Measurements from ENCODE around the gene CLEC9A.
"Not testable (repeated sequence)": the region's sequence is repeated elsewhere in the genome, so short reads cannot be mapped to it uniquely, and the experiment has no call there.

The CLEC9A gene

GRCh38 chr12:10030446-10030845 is at the start of gene CLEC9A:
Gene CLEC9A (plus strand): TSS chr12:10030682. CDS start chr12:10052688, 22,006 bp downstream.
- no peak for DNase-seq (ENCODE audit: low read depth)

- no peak for DNase-seq (ENCODE audit: low read depth)
Measured at GRCh38 chr12:9991876-9992275, 38.6 kb upstream of the CLEC9A start.

- DNase-seq (ENCODE audit: low read depth), result no peak
Measured at GRCh38 chr12:9992296-9992695, 38.2 kb upstream of the CLEC9A start.

GRCh38 chr12:9999016-9999415 is 31.5 kb upstream of the CLEC9A start, which contains the start of gene CLEC1B:
Gene CLEC1B (minus strand): TSS chr12:9999121. CDS start chr12:9999100, 21 bp downstream.
- DNase-seq (ENCODE audit: low read depth), result no peak

GRCh38 chr12:10001171-10001776 is 29.2 kb upstream of the CLEC9A start:
- DNase-seq (ENCODE audit: low read depth), result no peak

GRCh38 chr12:10012630-10013330 is 17.7 kb upstream of the CLEC9A start:
- no peak for DNase-seq (ENCODE audit: low read depth)

- no peak for DNase-seq (ENCODE audit: low read depth)
Measured at GRCh38 chr12:10015450-10015849, 15.0 kb upstream of the CLEC9A start.

- no peak for DNase-seq (ENCODE audit: low read depth)
Measured at GRCh38 chr12:10016881-10017280, 13.6 kb upstream of the CLEC9A start.

- no peak for DNase-seq (ENCODE audit: low read depth)
Measured at GRCh38 chr12:10018386-10018785, 12.1 kb upstream of the CLEC9A start.

- no peak for DNase-seq (ENCODE audit: low read depth)
Measured at GRCh38 chr12:10021342-10021741, 9.1 kb upstream of the CLEC9A start.

GRCh38 chr12:10025236-10025635 is 5.2 kb upstream of the CLEC9A start:
- no peak for DNase-seq (ENCODE audit: low read depth)

- not testable (repeated sequence) for DNase-seq (ENCODE audit: low read depth)
Measured at GRCh38 chr12:10026666-10027065, 3.8 kb upstream of the CLEC9A start.

GRCh38 chr12:10027311-10027710 is 3.2 kb upstream of the CLEC9A start:
- no peak for DNase-seq (ENCODE audit: low read depth)

- DNase-seq (ENCODE audit: low read depth), result no peak
Measured at GRCh38 chr12:10027721-10028120, 2.8 kb upstream of the CLEC9A start.

- DNase-seq (ENCODE audit: low read depth), result no peak
Measured at GRCh38 chr12:10031321-10031720, 839 bp downstream of the CLEC9A start.

- DNase-seq (ENCODE audit: low read depth), result no peak
Measured at GRCh38 chr12:10031771-10032175, 1.3 kb downstream of the CLEC9A start.

GRCh38 chr12:10033783-10034545 is 3.5 kb downstream of the CLEC9A start:
- DNase-seq (ENCODE audit: low read depth), result no peak

GRCh38 chr12:10042167-10042566 is 11.7 kb downstream of the CLEC9A start:
- no peak for DNase-seq (ENCODE audit: low read depth)

GRCh38 chr12:10048526-10048925 is 18.0 kb downstream of the CLEC9A start:
- no peak for DNase-seq (ENCODE audit: low read depth)

- no peak for DNase-seq (ENCODE audit: low read depth)
Measured at GRCh38 chr12:10052193-10052913, 21.9 kb downstream of the CLEC9A start.

- DNase-seq (ENCODE audit: low read depth), result no peak
Measured at GRCh38 chr12:10058387-10058786, 27.9 kb downstream of the CLEC9A start.

- DNase-seq (ENCODE audit: low read depth), result no peak
Measured at GRCh38 chr12:10065241-10065640, 34.8 kb downstream of the CLEC9A start.

Data from stimulated activated CD8-positive, alpha-beta memory T cell treated with anti-CD3 and anti-CD28 coated beads, Interleukin-15, amount 100 ng/mL, for 1 hour (primary cell).